ENCODE data around the gene ATAD5.

- no peak for TF ChIP-seq CTCF (conservative IDR thresholded peaks at IDR 0.05)
- no peak for TF ChIP-seq EZH2 (IDR thresholded peaks at IDR 0.05; ENCODE audit: low read depth)
Measured at GRCh38 chr17:30807896-30808295, 23.9 kb upstream of the ATAD5 start.

All from PC-9 (cell line).